HG02885 (cell line): ENCODE measurements around the gene ASB9.

ENCODE experiments used
- ATAC-seq: cut with Tn5 transposase; IDR thresholded peaks from one replicate; pipeline ENCODE4 v1.9.1; 2021; ENCODE audit warnings: mild to moderate bottlenecking; ENCODE audit not compliant: unreplicated experiment, poor library complexity

The ASB9 gene

GRCh38 chrX:15194146-15194545 is 75.7 kb downstream of the ASB9 start:
- ATAC-seq, result no peak
